GM20000 (cell line): ENCODE data around the gene MECP2.

Source experiments
- DNase-seq: peaks from one replicate; pipeline ENCODE4 v3.0.0; 2012; ENCODE audit warnings: low spot score
- CTCF ChIP-seq: IDR thresholded peaks from 2 replicates; pipeline ENCODE4 v1.5.1; 2012; ENCODE audit warnings: mild to moderate bottlenecking, control low read depth; ENCODE audit errors: extremely low read depth, missing control alignments

The MECP2 gene

GRCh38 chrX:154032160-154032559 lies 65.4 kb downstream of the MECP2 start:
- no peak for DNase-seq
- no peak for TF ChIP-seq CTCF

GRCh38 chrX:154030715-154031305 lies 66.7 kb downstream of the MECP2 start:
- no peak for DNase-seq
- TF ChIP-seq CTCF: no peak

GRCh38 chrX:154030266-154030665 lies 67.3 kb downstream of the MECP2 start:
- TF ChIP-seq CTCF: no peak
- DNase-seq: no peak

- no peak for TF ChIP-seq CTCF
- DNase-seq: no peak
Observed at GRCh38 chrX:154029439-154029838, 68.1 kb downstream of the MECP2 start.

- no peak for TF ChIP-seq CTCF
- no peak for DNase-seq
Observed at GRCh38 chrX:154028502-154029184, 68.9 kb downstream of the MECP2 start.

- DNase-seq: no peak
- no peak for TF ChIP-seq CTCF
Observed at GRCh38 chrX:154027986-154028385, 69.5 kb downstream of the MECP2 start.

GRCh38 chrX:154027022-154027402 lies 70.5 kb downstream of the MECP2 start:
- TF ChIP-seq CTCF: no peak
- DNase-seq: no peak
